ENCODE results near the gene KHDRBS2.

KHDRBS2 gene

DNA sequence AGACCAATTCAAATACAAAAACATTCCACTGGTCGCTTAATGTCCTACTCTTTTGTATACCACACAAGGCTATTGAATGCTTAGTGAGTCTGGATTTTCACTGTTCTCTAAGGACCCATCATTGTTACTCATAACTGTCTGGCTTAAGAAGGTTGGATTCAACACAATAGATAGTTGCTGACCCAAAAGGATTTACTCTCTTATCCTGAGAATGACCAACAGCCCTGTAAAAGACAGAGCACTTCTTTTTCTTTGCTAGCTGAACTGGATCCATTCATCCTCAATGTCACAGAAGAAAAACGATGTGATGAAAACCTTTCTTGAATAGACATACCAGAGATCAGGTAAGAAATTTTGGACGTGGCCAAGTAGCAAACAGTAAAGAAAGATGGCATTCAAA is 645.6 kb downstream of the KHDRBS2 start:
- Histone ChIP-seq H3K36me3 (ENCODE audit: insufficient read depth, low read length) (no peaks in the 10 kb centered on the region), H3K9me3 (ENCODE audit: control insufficient read depth, insufficient read depth, low read length) (no peaks in the 10 kb centered on the region), H3K9ac (ENCODE audit: low read depth, low read length) (no peak overlapping the region), H3K4me1 (ENCODE audit: insufficient read depth, low read length) (no peaks in the 10 kb centered on the region)

Measured in ES-I3 (cell line).